COLO829 (cell line): ENCODE results near the gene MRPL14.
"Not testable (repeated sequence)": the region's sequence is repeated elsewhere in the genome, so short reads cannot be mapped to it uniquely, and the experiment has no call there.

ENCODE experiments used
- DNase-seq: peaks from one replicate; pipeline ENCODE4 v3.0.0; 2012; ENCODE audit warnings: low spot score

The MRPL14 gene

DNA sequence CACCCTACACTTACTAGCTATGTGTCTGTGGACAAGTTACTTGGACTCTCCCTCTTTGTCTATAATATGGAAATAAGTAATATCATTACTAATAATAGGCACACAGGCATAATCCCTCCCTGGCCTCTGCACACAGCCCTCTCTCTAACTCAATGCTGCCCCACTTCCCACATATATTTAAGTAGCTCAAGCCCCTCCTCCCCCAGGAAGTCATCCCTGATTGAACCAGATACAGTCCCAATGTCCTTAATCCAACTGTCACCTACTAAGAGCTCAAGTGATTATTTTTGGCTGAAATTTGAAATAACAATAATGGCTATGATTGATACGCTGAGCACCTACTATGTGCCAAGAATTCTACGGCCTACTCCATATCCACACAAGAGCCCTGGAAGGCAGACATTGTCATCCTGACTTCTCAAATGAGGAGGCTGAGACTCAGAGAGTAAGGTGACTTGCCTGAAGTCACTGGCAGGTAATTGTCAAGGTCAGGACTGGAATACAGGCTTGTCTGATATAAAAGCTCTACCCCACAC lies 29.4 kb downstream of the MRPL14 start:
- DNase-seq, result no peak

DNA sequence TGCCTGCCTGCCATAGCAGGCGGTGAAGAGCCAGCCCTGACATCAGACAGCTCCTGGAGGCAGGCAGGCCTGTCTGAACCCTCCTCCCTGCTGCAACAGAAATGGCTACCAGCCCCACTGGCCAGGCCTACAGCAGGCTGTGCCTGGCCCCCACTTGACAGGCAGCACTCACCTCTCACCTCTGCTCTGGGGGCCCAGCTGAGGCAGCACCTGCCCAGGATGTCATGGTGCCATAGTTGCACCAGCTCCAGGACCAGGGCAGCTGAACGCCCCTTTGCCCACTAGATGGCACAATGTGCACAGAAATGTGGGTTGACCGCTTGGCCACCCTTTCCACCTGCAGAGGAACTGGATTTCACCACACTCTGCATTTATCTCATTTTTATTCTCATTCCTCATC lies 30.6 kb downstream of the MRPL14 start:
- peak; percentile 92 for DNase-seq

DNA sequence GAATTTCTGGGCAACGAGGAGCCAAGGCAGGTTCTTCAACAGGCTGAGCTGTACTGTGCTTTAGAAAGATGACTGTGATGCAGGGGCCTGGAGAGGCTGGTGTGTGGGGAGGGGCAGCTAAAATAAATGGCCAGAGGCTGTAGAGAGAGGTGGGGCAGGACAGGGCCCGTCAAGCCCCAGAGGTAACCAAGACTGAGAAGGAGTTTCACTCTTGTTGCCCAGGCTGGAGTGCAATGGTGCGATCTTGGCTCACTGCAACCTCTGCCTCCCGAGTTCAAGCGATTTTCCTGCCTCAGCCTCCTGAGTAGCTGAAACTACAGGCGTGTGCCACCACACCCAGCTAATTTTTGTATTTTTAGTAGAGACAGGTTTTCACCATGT lies 32.0 kb downstream of the MRPL14 start:
- not testable (repeated sequence) for DNase-seq

DNA sequence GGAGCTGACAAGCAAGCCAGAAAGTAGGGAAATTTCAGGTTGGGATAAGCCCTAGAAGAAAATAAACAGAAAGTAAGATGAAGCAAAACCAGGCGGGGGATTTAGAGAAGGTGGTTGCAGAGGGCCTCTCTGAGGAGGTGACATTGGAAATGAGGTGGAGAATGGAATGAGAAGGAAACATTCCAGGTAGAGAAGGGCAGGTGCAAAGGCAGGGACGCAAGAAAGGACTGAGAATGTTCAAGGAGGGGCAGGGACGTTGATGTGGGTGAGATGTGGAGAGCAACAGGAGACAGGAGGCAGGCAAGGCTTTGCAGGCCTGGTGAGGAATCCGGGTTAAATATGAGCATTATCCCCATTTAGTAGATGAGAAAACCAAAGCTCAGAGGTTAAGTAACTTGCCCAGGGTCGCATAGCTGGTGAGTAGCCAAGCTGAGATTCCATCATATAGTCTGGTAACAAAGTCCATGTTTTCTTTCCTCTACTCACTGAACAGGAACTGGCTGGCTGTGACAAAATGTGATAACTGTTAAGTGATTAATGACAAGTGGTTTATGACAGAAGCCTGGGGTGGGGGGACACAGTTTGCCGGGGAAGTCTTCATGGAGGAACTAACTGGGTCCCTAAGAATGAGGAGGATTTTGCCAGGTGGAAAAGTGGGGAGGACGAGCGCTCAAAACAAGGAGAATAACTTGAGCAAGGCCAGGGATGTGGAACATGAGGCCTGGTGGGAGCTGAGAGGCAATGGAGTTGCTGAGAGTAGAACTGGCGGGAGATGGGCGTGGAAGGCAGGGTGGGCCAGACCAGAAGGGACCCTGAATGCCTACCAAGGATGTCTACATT lies 32.6 kb downstream of the MRPL14 start:
- no peak for DNase-seq

DNA sequence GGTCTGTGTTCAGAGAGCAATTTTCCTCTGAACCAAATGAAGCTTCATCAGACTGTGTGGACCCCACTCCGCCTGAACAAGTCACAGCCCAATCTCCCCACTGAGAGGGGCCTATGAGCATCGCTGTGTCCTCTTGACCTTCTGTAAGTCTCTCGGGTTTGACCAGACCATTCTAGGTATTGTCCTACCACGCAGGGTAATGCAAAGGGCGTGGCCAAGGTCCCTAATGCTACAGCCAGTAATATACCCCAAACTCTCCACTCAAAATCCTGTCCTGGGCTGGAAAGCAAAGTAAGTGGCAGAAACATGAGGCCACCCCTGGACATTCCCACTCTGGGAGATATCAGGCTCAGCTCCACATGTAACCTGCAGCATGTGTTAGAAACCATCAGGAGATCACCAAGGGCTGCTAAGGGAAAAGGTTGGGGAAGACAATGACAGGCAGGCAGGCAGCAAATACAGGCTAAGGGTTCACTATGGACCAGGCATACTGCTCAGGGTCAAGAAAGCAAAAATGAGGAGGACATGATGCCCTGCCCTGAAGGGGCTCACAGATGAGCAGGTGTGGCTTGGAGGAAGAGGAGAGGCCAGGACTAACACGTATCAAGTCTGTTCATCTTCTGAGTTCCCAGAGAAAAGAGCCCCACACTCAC lies 33.4 kb downstream of the MRPL14 start:
- no peak for DNase-seq

DNA sequence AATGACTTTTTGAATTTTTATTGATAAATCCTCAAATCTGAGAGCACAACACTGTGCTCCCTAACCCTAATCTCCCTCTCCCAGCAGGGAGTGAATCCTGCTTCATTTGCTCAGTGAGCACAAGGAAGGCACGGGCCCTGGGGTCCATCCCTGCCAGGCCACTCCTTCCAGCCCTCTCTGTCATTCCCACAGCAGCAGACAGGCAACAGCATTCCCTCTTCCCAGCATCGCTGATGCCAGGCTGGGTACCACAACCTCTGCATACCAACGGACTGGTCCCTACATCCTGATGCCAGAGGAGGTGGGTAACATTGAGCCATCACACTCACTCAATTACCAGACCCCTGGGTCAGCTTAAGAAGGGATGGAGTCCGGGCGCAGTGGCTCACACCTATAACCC lies 34.2 kb downstream of the MRPL14 start:
- DNase-seq, result no peak

DNA sequence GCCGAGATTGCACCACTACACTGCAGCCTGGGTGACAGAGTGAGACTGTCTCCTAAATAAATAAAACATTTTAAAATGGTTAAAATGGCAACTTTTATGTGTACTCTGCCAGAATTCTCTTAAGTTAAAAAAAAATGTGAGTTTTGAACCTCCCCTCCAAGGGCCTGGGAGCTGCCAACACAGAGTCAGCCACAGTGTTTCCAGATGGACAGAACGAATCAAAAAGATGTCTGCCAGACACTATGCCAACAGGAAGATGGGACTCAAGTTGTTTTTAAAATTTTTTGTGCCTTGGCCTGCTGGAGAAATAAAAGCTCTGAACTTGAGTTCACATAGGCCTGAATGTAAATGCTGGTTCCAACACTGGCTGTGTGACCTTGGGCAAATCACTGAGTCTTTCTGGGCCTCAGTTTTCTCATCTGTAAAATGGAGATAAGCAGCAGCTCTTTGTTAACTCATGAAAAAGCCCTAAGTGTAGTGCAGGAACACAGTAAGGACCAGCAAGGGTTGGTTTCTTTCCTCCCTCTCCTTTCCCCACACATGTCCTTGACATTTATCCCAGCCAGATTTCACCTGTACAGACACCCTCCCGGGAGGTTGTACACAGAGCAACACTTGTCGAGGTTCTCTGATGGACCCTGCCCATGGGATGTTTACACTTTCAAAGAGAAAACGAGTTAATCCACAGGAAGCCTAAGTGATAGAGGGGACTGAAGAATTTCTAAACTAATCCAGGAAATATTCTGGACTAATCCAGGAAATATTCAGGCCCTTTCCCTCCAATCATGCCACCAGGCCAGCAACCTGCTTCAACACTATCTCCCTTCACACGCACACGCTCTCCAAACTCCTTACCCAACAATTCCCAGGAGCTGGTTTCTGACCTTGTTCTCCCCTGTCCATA lies 35.0 kb downstream of the MRPL14 start:
- DNase-seq, result no peak

DNA sequence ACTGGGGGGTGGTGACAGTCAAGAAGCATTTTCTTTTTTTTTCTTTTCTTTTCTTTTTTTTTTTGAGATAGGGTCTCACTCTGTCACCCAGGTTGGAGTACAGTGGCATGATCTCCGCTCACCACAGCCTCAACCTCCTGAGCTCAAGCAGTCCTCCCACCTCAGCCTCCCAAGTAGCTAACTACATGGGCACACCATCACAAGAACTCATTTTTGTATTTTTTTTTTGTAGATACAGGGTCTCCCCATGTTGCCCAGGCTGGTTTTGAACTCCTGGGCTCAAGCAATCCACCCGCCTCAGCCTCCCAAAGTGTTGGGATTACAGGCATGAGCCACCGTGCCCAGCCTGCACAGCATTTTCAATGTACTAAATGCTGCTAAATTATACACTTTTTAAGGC lies 35.9 kb downstream of the MRPL14 start:
- not testable (repeated sequence) for DNase-seq

DNA sequence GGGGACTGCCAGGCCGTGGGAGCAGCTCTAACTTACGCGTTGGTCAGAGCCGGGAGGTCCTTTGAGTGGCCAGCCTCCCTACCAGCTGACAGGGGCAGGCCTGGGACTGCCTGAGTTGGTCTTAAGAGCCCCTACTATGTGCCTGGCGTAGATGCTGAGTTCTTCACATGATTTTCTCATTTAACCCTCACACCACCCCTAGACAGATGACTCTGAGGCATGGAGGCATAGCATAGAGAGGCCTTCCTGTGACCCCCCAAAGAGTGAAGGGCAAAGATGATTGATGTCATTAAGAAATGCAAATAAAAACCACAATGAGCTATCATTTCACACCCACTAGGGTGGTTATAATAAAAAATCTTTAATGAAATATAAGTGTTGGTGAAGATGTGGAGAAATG lies 36.8 kb downstream of the MRPL14 start:
- DNase-seq, result no peak

DNA sequence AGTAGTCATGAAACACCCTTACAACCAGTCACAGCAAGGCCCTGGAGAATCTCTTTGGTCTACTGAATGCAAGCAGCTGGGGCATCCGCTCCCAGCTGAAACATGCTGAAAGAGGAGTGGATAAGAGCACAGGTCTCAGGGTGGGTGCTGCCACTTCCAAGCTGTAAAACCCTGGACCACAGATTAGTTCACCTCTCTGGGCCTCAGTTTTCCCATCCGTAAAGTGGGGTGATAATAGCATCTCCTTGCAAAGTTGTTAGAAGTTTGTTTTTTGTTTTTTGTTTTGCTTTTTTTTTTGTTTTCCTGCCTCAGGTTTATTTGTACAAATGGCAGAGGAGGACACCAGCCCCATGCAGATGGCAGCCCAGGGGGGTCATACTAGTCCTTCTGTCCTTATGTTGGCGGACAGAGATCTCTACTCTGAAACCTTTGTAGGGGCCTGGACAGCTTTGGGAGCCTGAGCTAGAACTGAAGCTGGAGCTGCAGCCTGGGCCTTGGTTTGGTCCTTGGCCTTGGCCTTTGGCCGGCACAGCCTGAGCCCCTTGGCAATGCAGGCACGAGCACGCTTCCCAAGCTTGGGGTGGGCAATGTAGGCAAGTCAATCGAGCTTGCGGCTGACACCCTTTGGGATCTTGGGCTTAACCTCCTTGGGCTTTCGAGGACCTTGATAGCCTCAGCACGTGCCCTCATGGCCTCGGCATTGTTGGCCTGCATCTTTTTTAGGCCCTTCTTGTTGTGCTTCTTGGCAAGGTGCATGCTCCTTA lies 38.2 kb downstream of the MRPL14 start:
- DNase-seq, result no peak

DNA sequence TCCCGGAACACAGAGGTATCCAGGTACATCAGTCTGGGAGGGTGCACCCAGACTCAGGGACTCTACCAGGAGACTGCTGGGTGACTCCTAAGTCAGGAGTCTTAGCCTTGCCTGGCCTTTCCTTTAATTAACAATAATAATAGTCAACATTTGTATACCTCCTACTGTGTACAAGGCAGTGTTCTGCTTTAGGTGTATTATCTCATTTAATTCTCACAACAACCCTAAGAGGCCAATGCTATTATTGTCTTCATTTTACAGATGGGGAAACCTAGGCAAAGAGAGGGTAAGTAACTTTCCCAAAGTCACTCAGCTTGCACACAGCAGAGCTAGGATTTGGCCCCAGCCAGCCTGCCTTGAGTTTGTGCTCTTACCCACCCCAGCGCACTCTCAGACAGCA lies 39.6 kb downstream of the MRPL14 start:
- DNase-seq, result no peak

DNA sequence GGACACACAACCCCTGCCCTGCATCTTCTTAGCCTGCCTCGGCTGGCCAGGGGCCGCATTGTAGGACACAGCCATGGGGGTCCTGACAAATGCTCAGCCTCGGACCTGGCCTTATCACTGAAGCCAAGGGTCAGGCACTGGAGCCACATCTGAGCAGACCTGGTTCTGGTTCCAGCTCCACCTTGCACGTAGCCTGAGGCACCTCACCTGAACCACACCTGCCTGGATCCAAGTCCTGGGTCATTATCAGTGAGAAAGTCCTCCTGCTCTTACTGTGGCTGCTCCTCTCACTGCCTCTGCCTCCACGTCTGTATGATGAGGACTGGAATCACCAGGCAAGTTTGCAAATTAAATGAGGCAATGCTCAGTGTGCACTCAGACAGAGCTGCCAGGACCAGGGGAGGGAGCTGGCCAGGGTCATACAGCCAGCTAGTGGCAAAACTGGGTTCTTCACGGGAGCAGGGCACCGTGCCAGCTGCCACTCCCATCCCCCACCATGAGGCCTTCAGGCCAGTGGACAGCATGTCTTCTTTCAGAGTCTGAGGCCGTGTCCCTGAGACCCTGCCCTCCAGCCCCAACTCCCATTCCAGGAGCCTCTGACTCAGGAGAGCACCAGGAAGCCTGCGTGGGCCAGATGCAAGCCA lies 40.2 kb downstream of the MRPL14 start:
- no peak for DNase-seq

DNA sequence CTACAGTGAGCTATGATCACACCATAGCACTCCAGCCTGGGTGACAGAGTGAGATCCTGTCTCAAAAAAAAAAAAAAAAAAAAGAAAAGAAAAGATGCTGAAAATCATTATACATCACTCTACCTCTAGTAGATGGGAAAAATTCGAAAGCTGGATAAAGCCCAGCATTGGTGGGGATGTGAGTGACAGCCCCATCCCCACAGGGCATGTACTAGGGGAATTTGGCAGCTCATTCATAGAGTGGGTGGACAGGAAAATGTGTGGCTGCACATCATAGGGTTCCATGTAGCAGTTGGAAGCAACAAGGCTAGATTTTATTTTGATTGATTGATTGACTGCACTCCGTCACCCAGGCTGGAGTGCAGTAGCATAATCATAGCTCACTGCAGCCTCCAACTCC lies 42.0 kb downstream of the MRPL14 start:
- DNase-seq, result no peak

DNA sequence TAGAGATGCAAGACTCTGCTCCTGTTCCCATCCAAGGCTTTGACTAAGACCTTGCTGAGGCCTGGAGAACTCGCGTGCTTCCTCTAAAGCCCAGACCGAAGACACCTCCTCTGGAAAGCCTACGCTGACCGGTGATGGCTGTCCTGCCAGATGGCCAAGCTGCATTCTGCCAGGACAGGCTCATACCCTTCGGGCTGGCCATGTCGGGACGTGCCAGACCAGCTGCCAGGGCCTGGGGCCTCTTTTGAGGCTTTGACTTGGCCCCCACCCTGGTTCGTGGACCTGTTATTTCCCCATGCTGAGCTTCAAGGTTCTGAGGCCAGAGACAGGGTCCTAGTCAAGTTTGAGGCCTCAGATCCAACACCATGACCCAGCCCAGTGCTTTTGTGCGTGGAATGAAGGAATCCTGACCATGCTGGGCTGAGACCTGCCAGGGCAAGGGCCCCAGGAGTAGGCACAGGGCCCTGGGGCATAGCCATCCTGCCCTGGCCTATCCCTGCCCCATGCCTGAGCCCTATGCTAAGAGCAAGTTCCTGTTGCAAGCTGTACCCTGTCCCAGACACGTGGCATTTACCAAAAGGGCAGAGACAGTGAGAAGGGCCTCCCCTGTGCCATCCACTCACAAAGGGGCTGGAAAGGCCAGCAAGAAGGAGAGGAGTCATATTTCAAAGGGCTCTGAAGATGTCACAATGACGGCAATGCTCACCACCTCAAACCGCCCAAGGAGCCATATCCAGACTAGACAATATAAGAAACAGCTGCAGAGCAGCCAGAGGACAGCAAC lies 42.8 kb downstream of the MRPL14 start:
- DNase-seq, result peak; percentile 64

DNA sequence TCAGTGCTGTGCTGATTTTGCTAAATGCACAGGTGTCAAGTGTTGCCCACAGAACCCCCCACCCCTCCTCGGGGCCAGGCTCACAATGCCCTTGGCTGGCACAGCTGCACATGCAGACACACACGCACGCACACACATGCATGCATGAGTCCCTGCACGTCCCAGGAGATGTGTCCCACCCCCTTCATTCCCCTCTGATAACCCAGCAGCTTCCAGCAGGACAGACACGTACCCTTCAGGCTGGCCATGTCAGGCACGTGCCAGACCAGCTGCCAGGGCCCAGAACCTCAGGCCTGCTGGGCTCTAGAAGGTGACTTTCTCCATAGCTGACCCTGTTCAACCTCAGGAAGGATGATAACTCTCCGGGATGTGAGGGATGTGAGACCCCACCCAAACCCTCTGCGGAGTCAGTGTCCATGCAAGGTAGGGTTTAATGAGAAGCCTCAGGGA lies 44.4 kb downstream of the MRPL14 start:
- DNase-seq, result no peak

DNA sequence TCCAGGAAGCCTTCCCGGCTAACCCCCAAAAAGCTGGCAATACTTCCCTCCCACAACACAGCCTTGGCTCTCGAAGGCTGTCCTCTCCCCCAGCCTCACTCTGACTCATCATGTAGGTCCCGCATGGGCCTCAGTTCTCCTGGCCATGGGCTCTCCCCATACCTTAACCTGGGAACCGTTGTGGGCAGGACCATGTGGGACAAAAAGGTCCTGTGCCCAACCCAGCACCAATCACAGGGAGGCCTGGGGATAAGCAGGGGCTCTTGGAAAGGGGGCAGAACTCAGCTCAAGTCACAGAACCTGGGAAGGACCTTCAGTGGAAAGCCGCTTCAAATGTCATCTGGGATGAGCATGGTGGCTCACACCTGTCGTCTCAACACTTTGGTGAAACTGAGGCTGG lies 45.5 kb downstream of the MRPL14 start:
- DNase-seq, result no peak

DNA sequence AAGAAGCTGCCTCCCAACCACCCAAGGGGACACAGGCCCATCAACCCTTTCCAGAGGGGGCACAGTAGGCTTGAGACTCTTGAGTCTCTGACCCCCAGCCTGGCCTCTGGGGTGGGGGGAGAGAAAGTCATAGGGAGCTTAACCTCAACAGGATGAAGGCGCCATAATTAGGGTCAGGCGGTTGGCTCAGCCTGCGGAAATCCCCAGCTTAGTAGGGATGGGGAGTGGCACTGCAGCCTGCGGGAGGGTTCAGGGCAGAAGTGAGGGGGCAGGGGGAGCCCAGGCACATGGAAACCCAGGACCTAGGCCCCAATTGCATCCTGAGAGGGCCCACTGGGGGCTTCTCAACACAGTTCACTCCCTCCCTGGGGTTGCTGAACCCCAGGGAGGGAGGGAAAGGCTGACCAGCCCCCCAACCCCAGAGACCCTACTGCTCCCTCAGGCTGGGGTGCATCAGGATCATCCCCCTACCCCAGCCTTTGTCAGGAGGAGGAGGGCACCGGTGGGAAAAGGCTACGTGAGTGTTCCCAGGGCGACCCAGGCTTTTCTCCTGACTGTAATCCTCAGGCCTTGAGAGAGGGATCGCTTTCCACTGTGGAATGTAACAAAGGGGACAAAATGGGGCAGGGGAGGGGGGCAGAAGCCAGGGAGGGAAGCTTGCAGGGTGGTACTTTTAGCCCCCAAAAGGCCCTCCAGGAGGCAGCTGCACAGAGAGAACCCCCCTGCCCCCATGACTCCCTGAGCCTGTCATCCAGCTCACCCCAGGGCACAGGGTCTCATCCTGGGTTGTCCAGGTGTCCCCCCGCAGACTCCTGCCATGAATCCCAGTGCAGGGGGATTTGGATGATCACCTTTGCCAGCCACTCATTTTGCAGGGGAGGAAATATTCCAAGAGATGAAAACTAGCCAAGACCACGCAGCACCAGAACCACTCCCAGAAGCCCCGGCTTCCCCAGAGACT lies 46.4 kb downstream of the MRPL14 start:
- no peak for DNase-seq

DNA sequence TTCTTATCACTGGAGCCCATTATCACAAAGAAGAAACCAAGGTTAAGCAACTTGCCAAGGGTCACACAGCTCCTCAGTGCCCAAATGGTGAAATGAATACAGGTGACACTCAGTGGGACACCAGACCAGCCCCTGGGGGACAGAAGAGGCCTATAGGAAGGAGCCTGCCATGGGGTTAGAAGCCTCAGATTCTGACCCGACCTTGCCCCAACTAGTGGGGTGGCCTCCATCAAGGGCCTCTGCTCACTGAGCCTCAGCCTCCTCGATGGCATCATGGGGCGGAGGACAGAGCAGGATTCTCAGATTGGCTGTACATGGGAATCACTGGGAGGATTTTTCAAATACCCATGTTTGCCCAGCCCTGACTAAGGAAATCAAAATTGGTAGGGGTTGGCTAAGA lies 47.6 kb downstream of the MRPL14 start:
- no peak for DNase-seq
